Suprapubic skin (tissue), 3 donors: ENCODE measurements around the gene TLR9.

Experiments used
- CTCF ChIP-seq, 2 donors: fragments of 200-600 bp in 1 of 2; fragments of 450-650 bp in 1 of 2; sonication (generic) in 1 of 2; IDR thresholded peaks; one replicate each; pipeline ENCODE4 v1.5.1; 2016 to 2019; ENCODE audit warnings: antibody characterized with exemption in 2 of 2, mild to moderate bottlenecking in 1 of 2, moderate library complexity in 1 of 2
- EP300 ChIP-seq: sonication (generic); formaldehyde crosslinking; IDR thresholded peaks from one replicate; pipeline ENCODE4 v1.6.1; 2017; ENCODE audit warnings: antibody characterized with exemption

GRCh38 chr3:52227766-52228165, 2.3 kb upstream of the TLR9 start:
- TF ChIP-seq CTCF (IDR thresholded peaks at IDR 0.05) (no peak), EP300 (no peak)
